ENCODE measurements around the gene GNPTG. TPM values are rescaled to one million over a fixed set of nuclear protein-coding genes. Genes with fewer than 3 reads are reported as not detected.
A peak's percentile ranks its signal among the peaks of the same experiment; 100 is the strongest.

Gene GNPTG
- polyA plus RNA-seq, 1 experiment = 113 TPM

DNA sequence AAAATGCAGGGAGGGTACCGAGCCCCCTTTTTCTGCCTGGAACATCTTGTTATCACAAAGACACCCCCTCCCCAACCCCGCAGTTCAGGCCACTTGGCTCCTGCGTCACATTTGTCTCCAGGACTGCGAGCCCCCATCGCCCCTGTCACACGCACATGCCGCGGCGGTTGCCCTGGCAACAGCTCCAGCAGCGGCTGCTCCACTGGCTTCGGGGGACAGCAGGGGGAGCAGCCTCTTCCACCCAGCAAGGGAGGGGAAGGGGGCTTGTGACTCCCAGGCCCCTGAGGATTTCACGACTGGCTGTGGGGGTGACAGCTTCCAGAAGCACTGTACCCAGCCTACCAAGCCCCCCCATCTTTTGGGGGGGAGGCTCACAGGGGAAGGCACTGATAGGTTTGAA, 15.7 kb upstream of the GNPTG start:
- ChIA-PET CTCF (interaction anchor here (1.1 kb wide), 1 partner anchor 35 kb away, joined by 3 read pairs; no protein-coding TSS in a partner anchor), POLR2A (no interaction called here)
- Histone ChIP-seq H3K27me3 (ENCODE audit: control insufficient read depth, insufficient read depth, low read length) (peaks cover 31% of the 10 kb centered on the region), H3K4me3 (ENCODE audit: low read depth, low read length) (no peak overlapping the region), H3K36me3 (ENCODE audit: control insufficient read depth, insufficient read depth, low read length) (no peaks in the 10 kb centered on the region)
- DNase-seq (ENCODE audit: low read depth) = no peak
- TF ChIP-seq CTCF (IDR thresholded peaks at IDR 0.05; ENCODE audit: insufficient read depth, low read depth, low read length) = 0 out of 2 replicates have a peak, but pooled peaks have one; percentile 6

DNA sequence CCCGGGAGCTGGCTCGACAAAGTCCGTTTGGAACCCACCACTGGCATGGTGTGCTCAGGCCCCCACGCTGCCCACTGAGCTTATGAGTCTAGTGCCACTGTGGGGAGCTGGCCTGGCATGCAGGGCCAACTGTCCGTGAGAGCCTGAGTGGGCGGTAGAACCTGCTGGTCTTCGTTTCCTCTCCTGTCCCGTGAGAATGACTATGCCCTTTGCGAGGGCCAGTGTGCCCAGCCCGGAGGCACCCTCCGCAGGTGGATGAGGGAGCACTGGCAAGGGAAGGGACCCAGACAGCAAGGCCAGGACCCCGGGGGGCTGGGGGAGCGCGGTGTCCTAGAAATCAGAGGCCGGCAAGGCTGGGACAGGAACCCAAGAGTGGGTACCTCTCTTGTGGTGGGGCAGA, 15.1 kb upstream of the GNPTG start:
- Histone ChIP-seq H3K27me3 (ENCODE audit: control insufficient read depth, insufficient read depth, low read length) (peaks cover 31% of the 10 kb centered on the region), H3K36me3 (ENCODE audit: control insufficient read depth, insufficient read depth, low read length) (no peaks in the 10 kb centered on the region), H3K4me3 (ENCODE audit: low read depth, low read length) (no peak overlapping the region)
- POLR2A ChIA-PET = no interaction called here
- CTCF ChIA-PET = no interaction called here
- DNase-seq (ENCODE audit: low read depth) = no peak
- TF ChIP-seq CTCF (IDR thresholded peaks at IDR 0.05; ENCODE audit: insufficient read depth, low read depth, low read length) = no peak

- no peak for DNase-seq (ENCODE audit: low read depth)
- Histone ChIP-seq H3K27me3 (ENCODE audit: control insufficient read depth, insufficient read depth, low read length) (peaks cover 22% of the 10 kb centered on the region), H3K4me3 (ENCODE audit: low read depth, low read length) (no peak overlapping the region), H3K36me3 (ENCODE audit: control insufficient read depth, insufficient read depth, low read length) (no peaks in the 10 kb centered on the region)
- ChIA-PET POLR2A (no interaction called here), CTCF (interaction anchor here (1.1 to 1.2 kb wide), 2 partner anchors 13 to 42 kb away, joined by 3 read pairs; no protein-coding TSS in a partner anchor)
- TF ChIP-seq CTCF (IDR thresholded peaks at IDR 0.05; ENCODE audit: insufficient read depth, low read depth, low read length) = no peak
Measured at GRCh38 chr16:1337486-1337885, 14.2 kb upstream of the GNPTG start.

- no peaks in the 10 kb centered on the region for H3K36me3 ChIP-seq (ENCODE audit: control insufficient read depth, insufficient read depth, low read length)
- no peak overlapping the region for H3K4me3 ChIP-seq (ENCODE audit: low read depth, low read length)
- ChIA-PET POLR2A (no interaction called here), CTCF (interaction anchor here (1.1 to 1.2 kb wide), 2 partner anchors 12 to 41 kb away, joined by 3 read pairs; no protein-coding TSS in a partner anchor)
- no peak for DNase-seq (ENCODE audit: low read depth)
- peak; percentile 46 for TF ChIP-seq CTCF (IDR thresholded peaks at IDR 0.05; ENCODE audit: insufficient read depth, low read depth, low read length)
- H3K27me3 ChIP-seq (ENCODE audit: control insufficient read depth, insufficient read depth, low read length) = peaks cover 16% of the 10 kb centered on the region
Measured at GRCh38 chr16:1338119-1338730, 13.5 kb upstream of the GNPTG start.

DNA sequence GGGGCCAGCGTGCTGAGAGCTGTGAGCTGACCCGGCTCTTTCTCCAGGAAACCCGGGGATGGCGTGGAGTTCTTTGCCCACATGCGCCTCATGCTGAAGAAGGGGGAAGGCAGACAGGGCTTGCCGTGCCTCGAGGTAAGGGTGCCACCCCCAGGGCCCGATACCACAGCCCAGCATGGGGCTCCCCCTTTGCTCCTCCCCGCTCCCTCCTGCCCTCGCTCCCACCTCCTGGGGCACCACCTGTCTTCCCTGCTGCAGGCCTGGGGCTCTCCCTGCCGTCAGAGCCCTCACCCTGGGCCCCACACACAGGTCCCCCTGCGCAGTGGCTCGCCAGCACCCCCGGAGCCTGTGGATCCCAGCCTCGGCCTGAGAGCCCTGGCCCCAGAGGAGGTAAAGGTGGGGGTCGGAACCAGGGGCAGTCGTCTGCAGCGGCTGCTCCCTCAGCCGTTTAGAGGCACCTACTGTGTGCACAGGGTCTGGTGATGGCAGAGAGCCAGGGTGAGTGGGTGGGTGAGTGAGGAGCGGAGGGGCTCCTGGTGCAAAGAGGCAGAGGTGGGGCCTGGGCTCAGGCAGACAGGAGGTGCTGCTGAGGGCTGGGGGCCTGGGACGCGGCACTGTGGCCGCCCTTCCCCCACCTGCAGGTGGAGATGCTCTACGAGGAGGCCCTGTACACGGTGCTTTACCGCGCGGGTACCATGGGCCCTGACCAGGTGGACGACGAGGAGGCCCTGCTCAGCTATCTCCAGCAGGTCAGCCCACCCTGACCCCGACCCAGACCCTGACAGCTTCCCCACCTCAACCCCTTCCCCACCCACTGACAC, 12.7 kb upstream of the GNPTG start:
- ChIA-PET POLR2A (no interaction called here), CTCF (no interaction called here)

More for the DNA sequence above, 12.7 kb upstream of the GNPTG start:
- H3K36me3 ChIP-seq (ENCODE audit: control insufficient read depth, insufficient read depth, low read length) = no peaks in the 10 kb centered on the region
- TF ChIP-seq CTCF (IDR thresholded peaks at IDR 0.05; ENCODE audit: insufficient read depth, low read depth, low read length) = no peak
- peaks cover 13% of the 10 kb centered on the region for H3K27me3 ChIP-seq (ENCODE audit: control insufficient read depth, insufficient read depth, low read length)
- no peak for DNase-seq (ENCODE audit: low read depth)
- no peak overlapping the region for H3K4me3 ChIP-seq (ENCODE audit: low read depth, low read length)

Measured in BJ (cell line).